8988T (cell line): ENCODE data around the gene KDM2A.
"Not testable (repeated sequence)": the region's sequence is repeated elsewhere in the genome, so short reads cannot be mapped to it uniquely, and the experiment has no call there.

Source experiments
- DNase-seq: peaks from one replicate; pipeline ENCODE4 v3.0.0; 2011

KDM2A gene

GRCh38 chr11:67239783-67240575 lies 120.9 kb downstream of the KDM2A start:
- DNase-seq: peak; percentile 73

GRCh38 chr11:67240576-67241389 lies 121.7 kb downstream of the KDM2A start:
- peak; percentile 4 for DNase-seq

GRCh38 chr11:67242548-67242947 lies 123.5 kb downstream of the KDM2A start:
- no peak for DNase-seq

- DNase-seq: no peak
These were observed 124.0 kb downstream of the KDM2A start for GRCh38 chr11:67243051-67243450.

- peak; percentile 1 for DNase-seq
These were observed 126.0 kb downstream of the KDM2A start for GRCh38 chr11:67245046-67245445.

- DNase-seq: peak; percentile 1
These were observed 129.0 kb downstream of the KDM2A start for GRCh38 chr11:67247946-67248550.

GRCh38 chr11:67248653-67249052 lies 129.6 kb downstream of the KDM2A start:
- no peak for DNase-seq

GRCh38 chr11:67250059-67251043 lies 131.3 kb downstream of the KDM2A start:
- peak; percentile 4 for DNase-seq

- peak; percentile 2 for DNase-seq
These were observed 132.8 kb downstream of the KDM2A start for GRCh38 chr11:67251841-67252240.

- peak; percentile 58 for DNase-seq
These were observed 133.8 kb downstream of the KDM2A start for GRCh38 chr11:67252831-67253239.

GRCh38 chr11:67253872-67254624 lies 135.0 kb downstream of the KDM2A start:
- peak; percentile 4 for DNase-seq

GRCh38 chr11:67254798-67255197 lies 135.7 kb downstream of the KDM2A start:
- DNase-seq: no peak

- peak; percentile 7 for DNase-seq
These were observed 136.3 kb downstream of the KDM2A start for GRCh38 chr11:67255353-67255752.

GRCh38 chr11:67255864-67256263 lies 136.8 kb downstream of the KDM2A start:
- peak; percentile 7 for DNase-seq

- peak; percentile 12 for DNase-seq
These were observed 137.5 kb downstream of the KDM2A start for GRCh38 chr11:67256477-67257135.

- DNase-seq: no peak
These were observed 141.3 kb downstream of the KDM2A start for GRCh38 chr11:67260406-67260805.

GRCh38 chr11:67260885-67261639 lies 142.0 kb downstream of the KDM2A start:
- DNase-seq: not testable (repeated sequence)

GRCh38 chr11:67261640-67261945 lies 142.5 kb downstream of the KDM2A start:
- no peak for DNase-seq

- no peak for DNase-seq
These were observed 143.1 kb downstream of the KDM2A start for GRCh38 chr11:67261946-67262681.
